Dermis blood vessel endothelial cell (primary cell): ENCODE results near the gene ADAMTSL4. TPM values are rescaled to one million over a fixed set of nuclear protein-coding genes. Genes with fewer than 3 reads are reported as not detected.

ENCODE experiments used
- DNase-seq: peaks from one replicate; pipeline ENCODE4 v3.0.0; 2010
- total RNA-seq: library from RNA; depleted of rRNA; stranded (reverse); fragments of >200 nt; gene quantifications from 2 replicates; pipeline ENCODE4 v1.2.3, GENCODE V29; 2014

Gene ADAMTSL4
- 0.17 and 0.60 TPM in 2 replicates for total RNA-seq

DNA sequence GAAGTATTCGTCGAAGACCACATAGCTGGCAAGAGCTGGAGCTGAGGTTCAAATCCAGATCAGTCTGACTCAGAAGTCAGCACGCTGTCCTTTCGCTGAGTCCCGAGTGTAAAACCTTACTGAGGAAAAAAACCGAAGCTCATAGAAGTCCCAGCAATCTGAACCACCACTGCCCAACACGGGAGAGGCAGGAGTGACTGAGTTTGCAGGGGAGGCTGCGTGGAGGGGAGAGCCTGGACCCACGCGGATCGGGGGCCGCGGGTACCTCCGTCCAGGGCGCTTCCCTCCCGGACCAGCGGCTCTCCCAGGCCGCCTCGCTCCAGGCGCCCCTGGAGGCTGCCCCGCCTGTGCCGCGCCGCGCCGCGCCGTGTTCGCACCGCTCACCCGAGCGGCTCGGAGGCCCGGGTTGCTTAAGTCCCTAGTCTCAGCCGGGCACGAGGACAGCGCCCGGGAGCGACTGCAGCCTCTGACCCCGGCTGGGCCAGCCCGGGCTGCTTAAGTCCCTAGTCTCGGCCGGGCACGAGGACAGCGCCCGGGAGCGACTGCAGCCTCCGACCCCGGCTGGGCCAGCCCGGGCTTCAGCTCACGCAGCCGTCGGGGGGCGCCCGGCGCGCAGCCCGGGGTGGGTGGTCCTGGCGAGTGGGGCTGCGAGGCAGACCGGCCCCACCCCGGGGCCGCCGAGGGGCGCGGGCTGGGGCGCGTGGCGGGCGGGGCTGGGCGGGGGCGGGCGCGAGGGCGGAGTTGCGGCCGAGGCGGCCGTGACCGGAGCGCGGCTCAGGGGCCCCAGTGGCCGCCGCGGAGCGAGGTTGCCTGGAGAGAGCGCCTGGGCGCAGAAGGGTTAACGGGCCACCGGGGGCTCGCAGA lies at the start of gene ADAMTSL4:
ADAMTSL4 (plus strand) TSS at position 777 of the 864 bp plus-strand sequence. CDS start 2,881 bp downstream, outside the sequence.
- peak; percentile 66 for DNase-seq

GRCh38 chr1:150505431-150505830 lies 43.8 kb upstream of the ADAMTSL4 start:
- no peak for DNase-seq

- peak; percentile 84 for DNase-seq
Observed at GRCh38 chr1:150507912-150508864, 41.0 kb upstream of the ADAMTSL4 start, which contains the start of gene ECM1. Gene ECM1, plus strand, starts transcription at chr1:150508109. Its CDS starts 101 bp downstream, at chr1:150508210.

- no peak for DNase-seq
Observed at GRCh38 chr1:150508982-150509381, 40.2 kb upstream of the ADAMTSL4 start.

GRCh38 chr1:150511551-150511950 lies 37.7 kb upstream of the ADAMTSL4 start:
- DNase-seq, result no peak

- no peak for DNase-seq
Observed at GRCh38 chr1:150511985-150512660, 37.1 kb upstream of the ADAMTSL4 start.

- DNase-seq, result no peak
Observed at GRCh38 chr1:150512846-150513245, 36.4 kb upstream of the ADAMTSL4 start.

DNA sequence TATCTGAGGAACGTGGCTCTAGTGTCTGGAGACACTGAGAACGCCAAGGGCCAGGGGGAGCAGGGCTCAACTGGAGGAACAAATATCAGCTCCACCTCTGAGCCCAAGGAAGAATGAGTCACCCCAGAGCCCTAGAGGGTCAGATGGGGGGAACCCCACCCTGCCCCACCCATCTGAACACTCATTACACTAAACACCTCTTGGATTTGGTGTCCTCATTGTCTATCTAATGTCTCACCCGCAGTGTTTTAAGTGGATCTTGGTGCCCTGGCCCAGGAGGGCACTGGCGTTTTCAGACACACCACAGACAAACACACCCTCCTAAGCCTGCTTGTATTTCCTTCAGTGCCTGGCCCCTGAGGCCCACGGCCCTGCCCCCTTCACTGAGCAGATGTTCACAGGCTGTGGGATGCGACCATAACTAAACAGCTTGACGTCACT lies 35.8 kb upstream of the ADAMTSL4 start:
- no peak for DNase-seq

DNA sequence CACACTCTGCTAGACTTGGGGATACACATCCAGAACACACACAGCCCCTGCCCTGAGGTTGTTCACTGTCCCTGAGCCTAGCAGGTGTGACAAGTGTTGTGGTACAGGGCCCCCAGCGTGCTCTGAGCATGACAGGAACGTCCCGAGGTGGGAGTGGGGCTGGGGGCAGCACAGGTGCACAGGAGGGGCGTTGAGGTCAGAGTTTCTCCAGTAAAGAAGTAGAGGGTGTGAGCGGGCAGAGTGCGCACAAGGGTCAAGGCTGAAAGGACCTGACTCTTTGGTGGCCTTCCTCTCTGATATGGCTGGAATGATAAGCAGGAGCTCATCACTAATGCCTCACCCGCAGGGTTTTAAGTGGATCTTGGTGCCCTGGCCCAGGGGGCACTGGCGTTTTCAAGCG lies 34.9 kb upstream of the ADAMTSL4 start:
- DNase-seq, result no peak

- DNase-seq, result no peak
Observed at GRCh38 chr1:150514913-150515327, 34.3 kb upstream of the ADAMTSL4 start.

DNA sequence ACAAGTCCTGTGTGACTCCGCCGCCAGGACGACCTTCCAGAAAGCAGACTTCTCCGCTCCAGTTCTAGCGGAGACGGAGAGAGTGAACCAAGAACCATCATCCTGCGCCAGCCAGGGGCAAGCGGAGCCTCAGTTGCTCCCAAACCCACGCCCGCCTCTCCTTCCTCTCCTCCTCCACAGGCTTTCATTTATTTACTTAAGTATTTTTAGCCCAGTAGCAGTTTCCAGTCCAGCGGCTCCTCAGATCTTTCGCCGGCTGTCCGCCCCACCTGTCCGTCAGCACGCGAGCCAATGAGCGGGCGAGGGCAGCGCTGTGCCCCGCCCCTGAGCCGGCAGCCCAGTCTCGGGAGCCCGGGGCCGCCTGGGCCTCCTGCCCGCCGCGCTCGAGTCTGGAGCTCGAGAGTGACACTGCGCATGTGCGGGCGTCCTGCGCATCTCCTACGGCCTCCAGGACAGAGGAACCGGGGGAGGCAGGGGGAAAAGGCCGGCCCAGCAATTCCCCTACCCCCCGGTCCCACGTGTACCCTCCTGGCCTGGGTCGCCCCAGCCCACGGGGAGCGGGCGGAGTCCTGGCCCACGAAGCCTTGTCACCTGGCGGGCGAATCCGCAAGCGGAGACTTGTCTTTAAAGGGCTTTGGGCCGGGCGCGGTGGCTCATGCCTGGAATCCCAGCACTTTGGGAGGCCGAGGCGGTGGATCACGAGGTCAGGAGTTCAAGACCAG lies 33.7 kb upstream of the ADAMTSL4 start, which contains the start of gene FALEC:
FALEC (plus strand) TSS at position 425 of the 722 bp plus-strand sequence.
- peak; percentile 97 for DNase-seq

DNA sequence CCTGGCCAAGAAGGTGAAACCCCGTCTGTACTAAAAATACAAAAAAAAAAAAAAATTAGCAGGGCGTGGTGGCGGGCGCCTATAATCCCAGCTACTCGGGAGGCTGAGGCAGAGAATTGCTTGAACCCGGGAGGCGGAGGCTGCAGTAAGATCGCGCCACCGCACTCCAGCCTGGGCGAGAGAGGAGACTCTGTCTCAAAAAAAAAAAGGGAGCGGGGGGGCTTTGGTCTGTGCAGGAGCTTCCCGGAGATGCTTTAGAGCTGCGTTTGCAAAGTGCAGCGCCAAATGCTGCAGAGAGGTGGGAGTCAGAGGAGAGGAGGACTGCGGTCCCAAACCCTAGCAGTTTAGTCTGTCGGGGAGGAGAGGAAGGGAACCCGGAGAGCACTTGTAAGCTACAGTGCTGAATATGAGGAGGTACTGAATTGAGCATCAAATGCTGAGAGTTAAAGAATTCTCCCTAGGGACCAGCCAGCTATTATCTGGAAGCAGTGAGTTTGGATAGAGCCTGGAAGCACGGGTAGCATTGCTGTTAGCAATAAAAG lies 33.1 kb upstream of the ADAMTSL4 start:
- peak; percentile 13 for DNase-seq

GRCh38 chr1:150516616-150517015 lies 32.6 kb upstream of the ADAMTSL4 start:
- peak; percentile 25 for DNase-seq

GRCh38 chr1:150521196-150521968 lies 27.8 kb upstream of the ADAMTSL4 start:
- DNase-seq, result no peak

- DNase-seq, result no peak
Observed at GRCh38 chr1:150525348-150525747, 23.9 kb upstream of the ADAMTSL4 start.

GRCh38 chr1:150528196-150528595 lies 21.0 kb upstream of the ADAMTSL4 start:
- no peak for DNase-seq

GRCh38 chr1:150529017-150529416 lies 20.2 kb upstream of the ADAMTSL4 start:
- DNase-seq, result no peak

DNA sequence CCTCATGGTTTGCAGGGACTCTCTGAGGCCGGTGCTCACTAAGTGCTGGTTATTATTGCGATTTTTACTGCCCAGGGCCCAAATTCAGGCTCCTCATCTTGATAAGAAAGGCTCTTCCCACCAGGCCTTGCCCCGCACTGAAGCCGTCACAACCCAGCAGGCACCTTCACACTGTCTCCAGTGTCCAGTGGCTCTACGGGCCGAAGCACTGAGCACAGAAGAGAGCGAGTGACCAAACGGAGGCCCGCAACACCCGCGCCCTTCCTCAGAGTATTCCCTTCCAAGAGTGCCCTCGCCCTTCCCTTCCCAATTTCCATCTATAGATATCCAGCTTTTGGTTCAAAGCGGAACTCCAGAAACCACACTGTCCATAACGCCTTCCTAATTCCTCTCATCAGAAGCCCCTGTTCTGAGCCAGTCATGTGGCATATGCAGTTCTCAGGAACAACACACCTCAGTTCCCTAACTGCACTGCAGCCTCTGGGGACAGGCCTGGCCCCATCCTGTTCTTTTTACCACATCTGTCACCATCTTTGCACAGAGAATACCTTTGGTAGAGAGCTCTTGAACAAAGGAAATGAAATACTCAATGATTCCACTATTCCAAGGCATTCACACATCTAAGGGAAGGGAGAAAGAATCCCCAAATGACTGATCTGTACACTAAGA lies 18.6 kb upstream of the ADAMTSL4 start:
- no peak for DNase-seq

- DNase-seq, result no peak
Observed at GRCh38 chr1:150532860-150533259, 16.3 kb upstream of the ADAMTSL4 start.

- DNase-seq, result no peak
Observed at GRCh38 chr1:150534002-150534401, 15.2 kb upstream of the ADAMTSL4 start.
